ENCODE measurements around the gene BACH2.
A peak's percentile ranks its signal among the peaks of the same experiment; 100 is the strongest.

BACH2 gene

DNA sequence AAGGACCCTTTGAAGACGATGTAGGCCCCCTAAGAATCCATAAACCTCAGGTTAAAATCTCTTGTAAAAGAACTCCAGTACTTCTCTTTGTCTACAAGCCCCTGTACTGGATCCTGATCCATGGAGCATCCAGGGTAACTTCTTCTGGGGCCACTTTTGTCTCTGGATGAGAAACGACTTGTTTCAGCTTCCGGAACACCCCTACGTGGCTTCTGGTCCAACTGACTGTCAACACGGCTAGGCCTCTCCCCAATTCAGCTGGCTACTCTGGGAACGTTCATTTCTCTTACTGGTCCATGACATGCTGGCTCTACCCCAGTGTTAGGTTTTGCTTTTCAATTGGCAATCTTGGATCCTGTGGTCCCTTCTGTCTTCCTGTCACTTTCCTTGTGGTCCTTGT is 198.0 kb downstream of the BACH2 start:
- Histone ChIP-seq H3F3A (ENCODE audit: control insufficient read depth, insufficient read depth) (peaks cover 52% of the 10 kb centered on the region), H3K27ac (ENCODE audit: low read depth, low read length) (0 out of 2 replicates have a peak overlapping the region, but pooled peaks have one; percentile 8), H3K79me2 (ENCODE audit: control insufficient read depth, low read length) (peaks cover 96% of the 10 kb centered on the region), H3K4me2 (ENCODE audit: low read length) (no peak overlapping the region), H3K9me3 (ENCODE audit: control insufficient read depth, insufficient read depth, low read length) (no peaks in the 10 kb centered on the region), H3K4me1 (ENCODE audit: control insufficient read depth, low read length) (peaks cover 95% of the 10 kb centered on the region), H3K4me3 (ENCODE audit: low read length) (no peak overlapping the region), H3K9me2 (replicated peaks; ENCODE audit: control insufficient read depth, low read length) (no peaks in the 10 kb centered on the region), H3K27me3 (ENCODE audit: control insufficient read depth, low read length) (no peaks in the 10 kb centered on the region), H3K36me3 (ENCODE audit: control insufficient read depth, low read length) (peaks cover 95% of the 10 kb centered on the region), H4K20me1 (ENCODE audit: control insufficient read depth, insufficient read depth, low read depth, low read length) (peaks cover 68% of the 10 kb centered on the region)
- TF ChIP-seq, protein P1, sequence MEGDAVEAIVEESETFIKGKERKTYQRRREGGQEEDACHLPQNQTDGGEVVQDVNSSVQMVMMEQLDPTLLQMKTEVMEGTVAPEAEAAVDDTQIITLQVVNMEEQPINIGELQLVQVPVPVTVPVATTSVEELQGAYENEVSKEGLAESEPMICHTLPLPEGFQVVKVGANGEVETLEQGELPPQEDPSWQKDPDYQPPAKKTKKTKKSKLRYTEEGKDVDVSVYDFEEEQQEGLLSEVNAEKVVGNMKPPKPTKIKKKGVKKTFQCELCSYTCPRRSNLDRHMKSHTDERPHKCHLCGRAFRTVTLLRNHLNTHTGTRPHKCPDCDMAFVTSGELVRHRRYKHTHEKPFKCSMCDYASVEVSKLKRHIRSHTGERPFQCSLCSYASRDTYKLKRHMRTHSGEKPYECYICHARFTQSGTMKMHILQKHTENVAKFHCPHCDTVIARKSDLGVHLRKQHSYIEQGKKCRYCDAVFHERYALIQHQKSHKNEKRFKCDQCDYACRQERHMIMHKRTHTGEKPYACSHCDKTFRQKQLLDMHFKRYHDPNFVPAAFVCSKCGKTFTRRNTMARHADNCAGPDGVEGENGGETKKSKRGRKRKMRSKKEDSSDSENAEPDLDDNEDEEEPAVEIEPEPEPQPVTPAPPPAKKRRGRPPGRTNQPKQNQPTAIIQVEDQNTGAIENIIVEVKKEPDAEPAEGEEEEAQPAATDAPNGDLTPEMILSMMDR (IDR thresholded peaks at IDR 0.05; ENCODE audit: low read depth, low read length, poor library complexity, severe bottlenecking): no peak
- no peak for TF ChIP-seq EZH2phosphoT487 (IDR thresholded peaks at IDR 0.05; ENCODE audit: borderline replicate concordance, low read length)

DNA sequence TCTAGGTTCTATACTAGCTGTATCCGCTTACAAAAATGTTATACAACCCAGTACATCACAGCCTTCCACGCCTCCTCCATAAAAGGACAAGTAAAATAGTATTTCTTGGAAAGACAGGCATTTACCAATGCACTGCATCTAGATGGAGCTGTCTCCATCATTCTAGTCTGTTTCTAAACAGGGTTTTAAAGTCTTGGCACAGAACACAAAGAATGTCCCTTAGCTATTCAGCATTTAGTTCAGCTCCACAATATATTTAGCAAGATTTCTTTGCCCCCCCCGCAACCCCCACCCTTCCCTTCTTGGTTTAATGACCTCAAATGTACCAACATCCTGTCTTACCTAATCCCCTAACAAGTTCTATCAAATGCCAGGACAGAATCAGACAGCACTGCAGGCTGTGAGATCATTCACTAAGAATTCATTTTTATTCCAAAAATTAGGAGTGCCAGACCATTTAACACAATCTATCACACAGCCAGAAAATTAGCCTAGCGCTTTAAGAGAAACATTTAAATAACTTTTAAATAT is 198.6 kb downstream of the BACH2 start:
- Histone ChIP-seq H3K4me3 (ENCODE audit: low read length) (no peak overlapping the region), H4K20me1 (ENCODE audit: control insufficient read depth, insufficient read depth, low read depth, low read length) (peaks cover 68% of the 10 kb centered on the region), H3K4me2 (ENCODE audit: low read length) (no peak overlapping the region), H3K79me2 (ENCODE audit: control insufficient read depth, low read length) (peaks cover 96% of the 10 kb centered on the region), H3K9me2 (replicated peaks; ENCODE audit: control insufficient read depth, low read length) (no peaks in the 10 kb centered on the region), H3K9me3 (ENCODE audit: control insufficient read depth, insufficient read depth, low read length) (no peaks in the 10 kb centered on the region), H3K4me1 (ENCODE audit: control insufficient read depth, low read length) (peaks cover 95% of the 10 kb centered on the region), H3K27me3 (ENCODE audit: control insufficient read depth, low read length) (no peaks in the 10 kb centered on the region), H3K36me3 (ENCODE audit: control insufficient read depth, low read length) (peaks cover 95% of the 10 kb centered on the region), H3K27ac (ENCODE audit: low read depth, low read length) (0 out of 2 replicates have a peak overlapping the region, but pooled peaks have one; percentile 8), H3F3A (ENCODE audit: control insufficient read depth, insufficient read depth) (peaks cover 47% of the 10 kb centered on the region)
- TF ChIP-seq, protein P1 (IDR thresholded peaks at IDR 0.05; ENCODE audit: low read depth, low read length, poor library complexity, severe bottlenecking): no peak
- TF ChIP-seq EZH2phosphoT487 (IDR thresholded peaks at IDR 0.05; ENCODE audit: borderline replicate concordance, low read length): no peak

DNA sequence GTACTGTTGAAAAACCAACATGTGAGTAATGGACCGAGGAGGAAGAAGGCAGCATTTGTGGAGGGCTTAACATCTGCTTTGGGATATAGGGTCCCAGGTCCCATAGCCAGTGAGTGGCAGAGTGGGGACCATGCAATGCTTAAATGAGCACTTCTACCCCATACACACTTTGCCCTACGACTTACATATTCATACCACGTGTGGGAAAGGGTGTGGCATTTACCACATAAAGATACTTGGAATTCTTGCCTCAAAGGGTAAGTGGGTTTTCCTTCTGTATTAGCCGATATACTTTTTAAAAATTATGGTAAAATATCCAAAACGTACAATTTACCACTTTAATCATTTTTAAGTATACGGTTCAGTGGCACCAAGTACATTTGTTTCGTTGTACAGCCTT is 199.3 kb downstream of the BACH2 start:
- Histone ChIP-seq H3K9me3 (ENCODE audit: control insufficient read depth, insufficient read depth, low read length) (no peaks in the 10 kb centered on the region), H3K27ac (ENCODE audit: low read depth, low read length) (no peak overlapping the region), H3K4me3 (ENCODE audit: low read length) (no peak overlapping the region), H3F3A (ENCODE audit: control insufficient read depth, insufficient read depth) (peaks cover 49% of the 10 kb centered on the region), H3K79me2 (ENCODE audit: control insufficient read depth, low read length) (peaks cover 100% of the 10 kb centered on the region), H3K4me1 (ENCODE audit: control insufficient read depth, low read length) (peaks cover 97% of the 10 kb centered on the region), H4K20me1 (ENCODE audit: control insufficient read depth, insufficient read depth, low read depth, low read length) (peaks cover 72% of the 10 kb centered on the region), H3K4me2 (ENCODE audit: low read length) (no peak overlapping the region), H3K9me2 (replicated peaks; ENCODE audit: control insufficient read depth, low read length) (no peaks in the 10 kb centered on the region), H3K36me3 (ENCODE audit: control insufficient read depth, low read length) (peaks cover 100% of the 10 kb centered on the region), H3K27me3 (ENCODE audit: control insufficient read depth, low read length) (no peaks in the 10 kb centered on the region)
- TF ChIP-seq EZH2phosphoT487 (IDR thresholded peaks at IDR 0.05; ENCODE audit: borderline replicate concordance, low read length): no peak
- TF ChIP-seq, protein P1 (IDR thresholded peaks at IDR 0.05; ENCODE audit: low read depth, low read length, poor library complexity, severe bottlenecking): no peak
